Fibroblast of lung (primary cell): Measurements from ENCODE around the gene VPS35L.

Source experiments
- CTCF ChIP-seq, 2 donors: IDR thresholded peaks in 1 of 2; conservative IDR thresholded peaks in 1 of 2; 1 replicate in 1 of 2; 2 replicates in 1 of 2; pipeline ENCODE4 v1.5.1; 2011 to 2012; ENCODE audit warnings: low read length in 2 of 2, control low read depth in 1 of 2, inconsistent platforms in 1 of 2, low read depth in 1 of 2, mild to moderate bottlenecking in 1 of 2
- EZH2 ChIP-seq: IDR thresholded peaks from 2 replicates; pipeline ENCODE4 v1.5.1; 2012; ENCODE audit warnings: low read length, control low read depth, mild to moderate bottlenecking; ENCODE audit errors: missing control alignments

GRCh38 chr16:19680881-19681340 lies 125.4 kb downstream of the VPS35L start:
- TF ChIP-seq CTCF (conservative IDR thresholded peaks at IDR 0.05 in 1 of 2, IDR thresholded peaks at IDR 0.05 in 1 of 2; ENCODE audit: low read depth in 1 of 2, low read length in 2 of 2) (no peak), EZH2 (no peak)
